Left lobe of liver (tissue), 2 donors: ENCODE results near the gene C2. TPM values are rescaled to one million over a fixed set of nuclear protein-coding genes. Genes with fewer than 3 reads are reported as not detected.
"Not testable (repeated sequence)": the region's sequence is repeated elsewhere in the genome, so short reads cannot be mapped to it uniquely, and the experiment has no call there.

Experiments used
- ATAC-seq: fragments of 200-7000 bp; cut with Tn5 transposase; one replicate; pipeline ENCODE4 v1.9.1; 2020; ENCODE audit warnings: mild to moderate bottlenecking, moderate library complexity
- DNase-seq: peaks from one replicate; pipeline ENCODE4 v3.0.0-alpha.2; 2020; ENCODE audit warnings: low spot score
- total RNA-seq: library from RNA; stranded (reverse); gene quantifications from one replicate; pipeline ENCODE4 v1.2.1, GENCODE V29; 2021
- donor health status: DM: no; HTN: no; CAD: no; lungs with moderate emphysema.
- donor health status: DM: no; HTN: yes; CAD: no.

C2 gene
- total RNA-seq, 1 donor from 2014 or later = 451 TPM

DNA sequence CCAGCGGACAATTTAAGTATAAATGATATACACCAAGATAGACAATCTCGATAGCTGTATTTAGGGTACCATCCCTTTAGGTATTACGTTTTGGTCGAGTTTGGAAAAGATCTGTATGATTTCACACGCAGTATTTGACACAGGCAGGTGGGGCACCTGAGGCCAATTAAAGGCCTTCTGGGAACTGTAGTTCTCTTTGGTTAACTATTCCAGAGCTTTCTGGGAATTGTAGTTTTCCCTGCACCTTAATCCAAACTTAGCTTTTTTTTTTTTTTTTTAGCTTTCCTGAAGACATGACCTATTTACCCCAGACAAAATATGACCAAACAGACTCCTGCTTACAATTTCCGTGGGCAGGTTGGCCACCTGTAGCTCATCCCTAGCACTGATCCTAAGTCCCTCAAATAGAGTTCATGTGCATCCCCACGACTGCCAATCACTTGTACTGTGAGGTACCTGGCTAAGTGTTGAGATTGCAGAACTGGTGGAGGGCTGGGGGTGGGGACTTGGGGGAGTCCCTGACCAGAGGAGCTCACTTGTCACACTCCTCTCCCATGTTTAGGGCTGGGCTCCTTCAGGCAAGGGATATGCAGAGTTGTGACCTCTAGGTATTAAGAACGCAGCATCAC is 29.0 kb upstream of the C2 start:
- peak; percentile 45 for ATAC-seq
- no peak for DNase-seq

DNA sequence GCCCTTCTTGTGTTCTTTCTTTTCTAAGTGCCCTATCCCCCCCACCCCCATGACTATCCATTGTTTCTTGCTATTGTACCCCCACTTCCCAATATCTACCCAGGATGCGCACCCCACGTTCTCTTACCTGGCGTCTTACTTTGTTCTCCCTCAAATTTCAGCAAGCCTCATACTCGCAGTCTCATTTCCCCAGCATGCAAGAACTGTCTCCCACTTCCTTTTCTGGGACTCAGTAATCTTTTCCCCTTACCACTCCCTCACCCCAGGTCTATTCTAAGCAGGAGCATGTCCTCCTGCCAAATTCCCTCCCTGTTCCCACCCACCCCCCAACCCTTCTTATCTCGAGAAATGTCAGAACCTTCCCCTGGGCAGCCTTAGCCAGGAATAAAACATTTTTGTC is 28.3 kb upstream of the C2 start:
- DNase-seq = no peak
- no peak for ATAC-seq

- no peak for ATAC-seq
These were observed 27.4 kb upstream of the C2 start for GRCh38 chr6:31899882-31900722.

GRCh38 chr6:31900917-31901414 is 26.6 kb upstream of the C2 start:
- no peak for DNase-seq

More at GRCh38 chr6:31899882-31900722, 27.4 kb upstream of the C2 start:
- no peak for DNase-seq

GRCh38 chr6:31901415-31901952 is 26.0 kb upstream of the C2 start:
- DNase-seq = peak; percentile 73
- ATAC-seq = peak; percentile 35

More at GRCh38 chr6:31900917-31901414, 26.6 kb upstream of the C2 start:
- peak; percentile 2 for ATAC-seq

GRCh38 chr6:31901953-31902643 is 25.4 kb upstream of the C2 start, which contains the start of gene ZBTB12:
Gene ZBTB12, minus strand, starts transcription at chr6:31902086. Its CDS starts 781 bp downstream, at chr6:31901305.
- ATAC-seq (peak; percentile 75), DNase-seq (peak; percentile 92)

GRCh38 chr6:31903957-31904356 is 23.6 kb upstream of the C2 start:
- ATAC-seq = no peak
- DNase-seq = no peak

DNA sequence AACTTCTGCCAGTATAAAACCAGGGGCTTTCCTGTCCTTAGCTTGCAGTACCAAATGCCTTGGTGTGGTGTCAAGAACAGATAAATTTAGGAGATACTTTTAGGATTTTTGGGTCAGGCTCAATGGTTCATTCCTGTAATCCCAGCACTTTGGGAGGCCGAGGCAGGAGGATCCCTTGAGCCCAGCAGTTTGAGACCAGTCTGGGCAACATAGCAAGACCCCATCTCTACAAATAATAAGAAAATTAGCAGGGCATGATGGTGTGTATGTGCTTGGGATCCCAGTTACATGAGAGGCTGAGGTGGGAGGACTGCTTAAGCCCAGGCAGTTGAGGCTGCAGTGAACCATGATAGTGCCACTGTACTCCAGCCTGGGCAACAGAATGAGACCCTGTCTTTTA is 22.5 kb upstream of the C2 start:
- no peak for DNase-seq
- ATAC-seq = no peak

GRCh38 chr6:31906122-31906521 is 21.4 kb upstream of the C2 start:
- ATAC-seq (no peak), DNase-seq (no peak)

DNA sequence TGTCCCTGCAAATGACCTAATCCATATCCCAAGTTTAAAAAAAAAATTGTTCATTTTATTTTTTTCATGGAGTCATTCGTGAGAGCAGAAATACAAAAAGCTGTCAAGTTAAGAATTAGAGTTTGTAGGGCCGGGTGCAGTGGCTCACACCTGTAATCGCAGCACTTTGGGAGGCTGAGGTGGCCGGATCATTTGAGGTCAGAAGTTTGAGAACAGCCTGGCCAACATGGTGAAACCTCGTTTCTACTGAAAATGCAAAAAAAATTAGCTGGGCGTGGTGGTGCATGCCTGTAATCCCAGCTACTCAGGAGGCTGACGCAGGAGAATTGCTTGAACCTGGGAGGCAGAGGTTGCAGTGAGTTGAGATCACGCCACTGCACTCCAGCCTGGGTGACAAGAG is 20.8 kb upstream of the C2 start:
- ATAC-seq, DNase-seq: not testable (repeated sequence)

DNA sequence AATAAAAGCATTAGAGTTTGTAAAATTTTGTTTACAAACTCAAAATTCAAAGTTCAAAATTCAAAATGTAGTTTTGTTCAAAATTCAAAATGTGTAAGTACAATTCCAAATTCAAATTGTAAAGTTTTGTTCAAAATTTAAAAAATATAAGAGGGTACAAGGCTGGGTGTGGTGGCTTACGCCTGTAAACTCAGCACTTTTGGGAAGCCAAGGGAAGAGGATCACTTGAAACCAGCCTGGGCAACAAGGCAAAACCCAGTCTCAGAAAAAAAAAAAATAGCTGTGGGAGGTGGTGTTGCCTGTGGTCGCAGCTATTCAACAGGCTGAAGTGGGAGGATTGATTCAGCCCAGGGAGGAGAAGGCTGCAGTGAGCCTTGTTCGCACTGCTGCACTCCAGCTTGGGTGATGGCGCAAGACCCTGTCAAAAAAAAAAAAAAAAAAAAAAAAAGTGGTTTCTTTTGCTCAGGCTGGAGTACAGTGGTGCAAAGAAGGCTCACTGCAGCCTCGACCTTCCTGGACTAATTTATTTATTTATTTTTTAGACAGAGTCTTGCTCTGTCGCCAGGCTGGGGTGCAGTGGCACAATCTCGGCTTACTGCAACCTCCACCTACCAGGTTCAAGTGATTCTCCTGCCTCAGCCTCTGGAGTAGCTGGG is 20.2 kb upstream of the C2 start:
- peak; percentile 80 for ATAC-seq
- DNase-seq = no peak

GRCh38 chr6:31908255-31908654 is 19.3 kb upstream of the C2 start:
- ATAC-seq, DNase-seq: not testable (repeated sequence)

DNA sequence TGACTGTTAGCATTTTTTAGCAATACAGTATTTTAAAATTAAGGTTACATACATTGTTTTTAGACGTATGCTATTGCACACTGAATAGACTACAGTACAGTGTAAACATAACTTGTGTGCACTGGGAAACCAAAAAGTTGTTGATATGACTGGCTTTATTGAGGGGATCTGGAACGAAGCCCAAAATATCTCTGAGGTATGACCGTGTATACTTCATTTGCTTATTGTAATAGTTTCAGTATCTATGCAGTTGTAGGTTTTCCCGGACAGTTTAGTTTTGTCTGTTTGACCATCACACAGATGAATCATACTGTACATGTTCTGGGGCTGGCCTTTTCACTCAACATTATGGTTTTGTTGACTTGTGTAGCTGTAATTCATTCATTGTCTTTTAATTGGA is 18.7 kb upstream of the C2 start:
- ATAC-seq (no peak), DNase-seq (no peak)

- DNase-seq, ATAC-seq: not testable (repeated sequence)
These were observed 18.2 kb upstream of the C2 start for GRCh38 chr6:31909298-31909697.

GRCh38 chr6:31911826-31912585 is 15.5 kb upstream of the C2 start:
- DNase-seq (no peak), ATAC-seq (no peak)

GRCh38 chr6:31915351-31915750 is 12.2 kb upstream of the C2 start:
- ATAC-seq (no peak), DNase-seq (no peak)

DNA sequence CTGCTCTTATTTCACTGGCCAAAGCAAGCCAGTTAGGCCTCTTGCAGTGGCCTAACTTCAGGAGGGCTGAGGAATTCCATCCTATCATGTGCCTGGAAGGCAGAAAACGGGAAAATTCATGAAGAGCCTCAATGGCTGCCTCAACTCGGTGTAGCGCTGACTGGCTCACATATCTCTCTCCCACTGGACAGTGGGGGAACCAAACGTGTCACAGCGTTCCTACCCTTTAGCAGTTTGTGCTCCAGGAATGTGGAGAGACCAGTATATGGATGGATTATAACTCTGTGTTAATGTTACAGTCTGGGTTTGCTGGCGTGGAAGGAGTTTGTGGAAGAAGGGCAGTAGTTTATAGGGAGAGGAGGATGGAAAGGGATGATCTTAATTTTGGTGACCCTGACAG is 11.8 kb upstream of the C2 start:
- ATAC-seq = no peak
- no peak for DNase-seq

GRCh38 chr6:31918069-31918720 is 9.3 kb upstream of the C2 start:
- ATAC-seq (no peak), DNase-seq (no peak)

DNA sequence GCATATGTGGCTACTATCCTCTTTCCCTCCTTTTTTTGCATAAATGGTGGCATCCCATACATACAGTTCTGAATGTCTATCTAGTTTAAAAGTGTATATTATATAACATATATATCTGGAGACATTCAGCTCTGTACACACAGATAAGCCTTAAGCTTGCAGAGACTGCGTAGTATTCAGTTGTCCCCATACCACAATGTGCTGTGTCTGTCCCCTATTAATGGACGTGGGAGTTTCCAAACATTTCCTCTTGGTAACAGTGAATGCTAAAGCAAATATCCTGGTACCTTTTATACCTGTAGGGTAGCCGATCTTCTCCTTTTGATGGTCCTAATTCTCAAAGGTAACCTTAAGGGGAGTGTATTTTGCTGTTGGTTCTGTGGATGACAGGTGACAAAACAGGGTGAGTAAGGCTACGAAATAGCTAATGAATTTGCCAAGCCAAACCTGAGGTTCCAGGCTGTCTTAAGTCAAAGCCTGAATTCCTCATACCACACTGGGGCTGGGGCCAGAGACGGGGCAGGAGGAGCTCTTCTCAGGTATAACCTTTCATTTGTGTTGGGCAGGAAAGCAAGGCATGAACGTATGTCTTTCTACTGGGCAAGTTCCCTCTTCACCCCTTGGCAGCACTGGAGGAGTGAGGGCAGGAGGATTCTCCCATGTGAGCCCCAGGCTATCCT is 7.8 kb upstream of the C2 start:
- DNase-seq = no peak
- no peak for ATAC-seq
